Muscle of arm (tissue), 14 donors: ENCODE results near the gene ADRB1. TPM values are rescaled to one million over a fixed set of nuclear protein-coding genes. Genes with fewer than 3 reads are reported as not detected.

Experiments used
- DNase-seq: peaks from one replicate; pipeline ENCODE4 v3.0.0-alpha.2; 2013
- long read RNA-seq, 11 donors: transcript quantifications; one replicate each; lab custom pipeline, GENCODE V29; 2026
- polyA plus RNA-seq, 12 donors: library from polyadenylated mRNA; unstranded; fragments of 120-200 nt; gene quantifications; one replicate each; pipeline ENCODE4 v1.2.1, GENCODE V29; 2013; ENCODE audit not compliant: insufficient read length in 12 of 12

The ADRB1 gene
- polyA plus RNA-seq = under 1 TPM in 7 of 12 donors, not detected in 5; 0.08 to 0.61 (median 0.17) TPM
- long read RNA-seq, donor 1, partial matches to known transcripts = 0 of 3 reads
- long read RNA-seq, donor 1, other reads (novel, unspliced or antisense) = 0 of 3 reads
- long read RNA-seq, donor 2 = 0 reads
- long read RNA-seq, donor 3, partial matches to known transcripts = 0 of 1 reads
- long read RNA-seq, donor 3, other reads (novel, unspliced or antisense) = 0 of 1 reads
- long read RNA-seq, donor 4 = 0 reads
- long read RNA-seq, donor 5 = 0 reads
- long read RNA-seq, donor 6 = 0 reads
- long read RNA-seq, donor 7, partial matches to known transcripts = 0 of 1 reads
- long read RNA-seq, donor 7, other reads (novel, unspliced or antisense) = 0 of 1 reads
- long read RNA-seq, donor 8 = 0 reads
- long read RNA-seq, donor 9, partial matches to known transcripts = 0 of 1 reads
- long read RNA-seq, donor 9, other reads (novel, unspliced or antisense) = 0 of 1 reads
- long read RNA-seq, donor 10 = 0 reads
- long read RNA-seq, donor 11, partial matches to known transcripts = 0 of 1 reads
- long read RNA-seq, donor 11, other reads (novel, unspliced or antisense) = 0 of 1 reads

GRCh38 chr10:114043532-114044246, at the start of gene ADRB1:
Gene ADRB1, plus strand, starts transcription at chr10:114043866. Its CDS starts 267 bp downstream, at chr10:114044133.
- DNase-seq = peak; percentile 65

GRCh38 chr10:113995201-113995600, 48.5 kb upstream of the ADRB1 start:
- DNase-seq = no peak

GRCh38 chr10:113997428-113997827, 46.2 kb upstream of the ADRB1 start:
- no peak for DNase-seq

- DNase-seq = no peak
These were observed 44.1 kb upstream of the ADRB1 start for GRCh38 chr10:113999531-113999930.

- no peak for DNase-seq
These were observed 43.1 kb upstream of the ADRB1 start for GRCh38 chr10:114000457-114001010.

GRCh38 chr10:114002422-114002821, 41.2 kb upstream of the ADRB1 start:
- no peak for DNase-seq

- no peak for DNase-seq
These were observed 40.3 kb upstream of the ADRB1 start for GRCh38 chr10:114003161-114003941.

- DNase-seq = no peak
These were observed 34.2 kb upstream of the ADRB1 start for GRCh38 chr10:114009281-114009996.

GRCh38 chr10:114010316-114010715, 33.4 kb upstream of the ADRB1 start:
- DNase-seq = no peak

GRCh38 chr10:114012650-114013049, 31.0 kb upstream of the ADRB1 start:
- DNase-seq = no peak

GRCh38 chr10:114015708-114016107, 28.0 kb upstream of the ADRB1 start:
- no peak for DNase-seq

- DNase-seq = no peak
These were observed 26.4 kb upstream of the ADRB1 start for GRCh38 chr10:114017271-114017670.

GRCh38 chr10:114017873-114018272, 25.8 kb upstream of the ADRB1 start:
- no peak for DNase-seq

GRCh38 chr10:114019226-114019625, 24.4 kb upstream of the ADRB1 start:
- DNase-seq = no peak

GRCh38 chr10:114021154-114021553, 22.5 kb upstream of the ADRB1 start:
- DNase-seq = peak; percentile 73

GRCh38 chr10:114021717-114022680, 21.7 kb upstream of the ADRB1 start:
- DNase-seq = peak; percentile 85

- no peak for DNase-seq
These were observed 20.7 kb upstream of the ADRB1 start for GRCh38 chr10:114022766-114023597.

GRCh38 chr10:114024876-114025610, 18.6 kb upstream of the ADRB1 start:
- no peak for DNase-seq
